HG02588 (cell line): ENCODE data around the gene SBK3.
"Not testable (repeated sequence)": the region's sequence is repeated elsewhere in the genome, so short reads cannot be mapped to it uniquely, and the experiment has no call there.

Experiments
- ATAC-seq: cut with Tn5 transposase; IDR thresholded peaks from one replicate; pipeline ENCODE4 v1.9.1; 2021; ENCODE audit warnings: mild to moderate bottlenecking, moderate library complexity; ENCODE audit not compliant: unreplicated experiment

Gene SBK3

GRCh38 chr19:55542292-55542855, 3.0 kb downstream of the SBK3 start:
- ATAC-seq: no peak

GRCh38 chr19:55541091-55541490, 4.3 kb downstream of the SBK3 start:
- no peak for ATAC-seq

- no peak for ATAC-seq
Measured at GRCh38 chr19:55540619-55541018, 4.7 kb downstream of the SBK3 start.

GRCh38 chr19:55539090-55539984, 6.0 kb downstream of the SBK3 start:
- no peak for ATAC-seq

GRCh38 chr19:55538132-55538531, 7.2 kb downstream of the SBK3 start:
- no peak for ATAC-seq

- no peak for ATAC-seq
Measured at GRCh38 chr19:55537741-55538111, 7.6 kb downstream of the SBK3 start.

- no peak for ATAC-seq
Measured at GRCh38 chr19:55536951-55537740, 8.2 kb downstream of the SBK3 start, which contains the start of gene SBK2. SBK2 (minus strand) TSS chr19:55537133; CDS start chr19:55536294, 839 bp downstream.

- ATAC-seq: no peak
Measured at GRCh38 chr19:55536366-55536765, 9.0 kb downstream of the SBK3 start.

GRCh38 chr19:55535965-55536350, 9.4 kb downstream of the SBK3 start:
- no peak for ATAC-seq

GRCh38 chr19:55535173-55535964, 10.0 kb downstream of the SBK3 start:
- ATAC-seq: no peak

- ATAC-seq: not testable (repeated sequence)
Measured at GRCh38 chr19:55534280-55534679, 11.1 kb downstream of the SBK3 start.

- no peak for ATAC-seq
Measured at GRCh38 chr19:55530996-55531395, 14.3 kb downstream of the SBK3 start.

- no peak for ATAC-seq
Measured at GRCh38 chr19:55529636-55530234, 15.6 kb downstream of the SBK3 start.

GRCh38 chr19:55528030-55528803, 17.1 kb downstream of the SBK3 start:
- no peak for ATAC-seq

- no peak for ATAC-seq
Measured at GRCh38 chr19:55527197-55528029, 17.9 kb downstream of the SBK3 start.

- no peak for ATAC-seq
Measured at GRCh38 chr19:55526216-55527196, 18.8 kb downstream of the SBK3 start.

- ATAC-seq: no peak
Measured at GRCh38 chr19:55525289-55526101, 19.8 kb downstream of the SBK3 start.
